Activated gamma-delta T cell treated with Interleukin-2 at 50 U/mL for 16 hours (primary cell): ENCODE data around the gene MCCC1.

Experiments
- DNase-seq: peaks from one replicate; pipeline ENCODE4 v3.0.0-alpha.2; 2020

MCCC1 gene

GRCh38 chr3:182979674-182980191 is 119.6 kb downstream of the MCCC1 start:
- DNase-seq, result peak; percentile 9

GRCh38 chr3:182979103-182979673 is 120.1 kb downstream of the MCCC1 start:
- no peak for DNase-seq

DNA sequence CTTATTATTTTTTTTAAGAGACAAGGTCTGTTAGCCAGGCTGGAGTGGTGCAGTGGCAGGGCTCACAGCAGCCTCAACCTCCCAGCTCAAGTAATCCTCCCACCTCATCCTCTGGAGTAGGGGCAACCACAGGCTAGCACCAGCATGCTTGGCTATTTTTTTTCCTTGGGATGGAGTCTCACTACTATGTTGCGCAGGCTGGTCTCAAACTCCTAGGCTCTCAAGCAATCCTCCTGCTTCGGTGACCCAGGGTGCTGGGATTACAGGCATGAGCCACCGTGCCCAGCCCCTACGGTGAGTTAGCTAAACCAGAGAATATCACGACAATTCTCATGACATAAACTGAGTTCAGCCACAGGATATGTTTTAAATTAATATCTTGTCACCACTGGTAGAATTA is 120.9 kb downstream of the MCCC1 start:
- DNase-seq, result no peak

DNA sequence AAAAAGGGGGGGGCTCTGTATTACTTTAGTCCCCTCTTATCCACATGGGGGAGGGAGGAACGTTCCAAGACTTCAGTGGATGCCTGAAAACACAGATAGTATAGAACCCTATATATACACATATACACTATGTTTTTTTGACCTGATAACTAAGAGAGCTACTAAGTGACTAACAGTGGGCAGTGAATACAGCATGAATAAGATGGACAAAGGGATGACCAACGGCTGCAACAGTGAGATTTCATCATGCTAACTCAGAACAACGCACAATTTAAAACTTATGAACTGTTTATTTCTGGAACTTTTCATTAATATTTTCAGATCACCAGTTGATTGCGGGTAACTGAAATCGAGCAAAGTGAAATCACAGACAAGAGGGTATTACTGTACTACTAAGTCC is 126.2 kb downstream of the MCCC1 start:
- DNase-seq, result no peak

DNA sequence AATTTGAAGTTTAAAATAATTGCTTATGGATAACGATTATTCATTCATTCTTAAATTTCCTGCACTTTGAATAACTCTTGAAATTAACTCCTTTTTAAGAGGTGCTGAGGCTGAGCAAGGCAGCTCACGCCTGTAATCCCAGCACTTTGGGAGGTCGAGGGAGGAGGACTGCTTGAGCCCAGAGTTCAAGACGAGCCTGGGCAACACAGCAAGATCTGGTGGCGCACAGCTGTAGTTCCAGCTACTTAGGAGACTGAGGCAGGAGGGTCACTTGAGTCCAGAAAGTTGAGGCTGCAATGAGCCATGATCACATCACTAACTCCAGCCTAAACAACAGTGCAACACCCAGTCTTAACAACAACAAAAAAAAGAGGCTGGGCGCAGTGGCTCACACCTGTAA is 126.9 kb downstream of the MCCC1 start:
- DNase-seq, result no peak

DNA sequence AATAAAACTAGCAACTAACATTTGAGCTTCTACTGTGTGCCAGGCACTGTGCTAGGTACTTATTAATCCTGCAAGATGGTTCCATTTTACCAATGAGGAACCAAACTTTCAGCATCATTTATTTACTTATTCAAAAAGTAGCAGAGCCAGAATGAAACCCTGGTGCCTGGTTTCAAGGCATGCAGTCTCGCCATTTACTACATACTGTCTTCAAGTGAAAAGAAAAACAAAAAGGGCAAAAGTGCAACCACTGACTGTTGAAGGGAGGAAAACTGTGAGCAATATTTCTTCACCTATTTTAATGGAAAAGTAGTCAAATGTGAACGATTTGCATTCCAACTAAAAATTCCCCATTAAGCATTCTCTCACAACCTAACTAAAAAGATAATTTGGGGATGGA is 127.7 kb downstream of the MCCC1 start:
- no peak for DNase-seq

GRCh38 chr3:182970811-182971418 is 128.4 kb downstream of the MCCC1 start:
- no peak for DNase-seq

DNA sequence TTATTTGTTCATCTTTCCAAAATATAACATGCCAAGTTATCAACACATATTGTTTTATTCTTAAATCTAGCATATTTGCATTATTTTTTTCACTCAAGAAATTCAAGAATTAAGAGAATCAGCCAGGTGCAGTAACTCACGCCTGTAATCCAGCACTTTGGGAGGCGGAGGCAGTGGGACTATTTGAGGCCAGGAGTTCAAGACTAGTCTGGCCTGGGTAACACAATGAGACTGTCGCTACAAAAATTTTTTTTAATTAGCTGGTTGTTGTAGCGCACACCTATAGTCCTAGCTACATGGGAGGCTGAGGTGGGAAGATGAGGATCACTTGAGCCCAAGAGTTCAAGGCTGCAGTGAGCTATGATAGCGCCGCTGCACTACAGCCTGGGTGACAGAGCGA is 129.4 kb downstream of the MCCC1 start:
- DNase-seq, result no peak

DNA sequence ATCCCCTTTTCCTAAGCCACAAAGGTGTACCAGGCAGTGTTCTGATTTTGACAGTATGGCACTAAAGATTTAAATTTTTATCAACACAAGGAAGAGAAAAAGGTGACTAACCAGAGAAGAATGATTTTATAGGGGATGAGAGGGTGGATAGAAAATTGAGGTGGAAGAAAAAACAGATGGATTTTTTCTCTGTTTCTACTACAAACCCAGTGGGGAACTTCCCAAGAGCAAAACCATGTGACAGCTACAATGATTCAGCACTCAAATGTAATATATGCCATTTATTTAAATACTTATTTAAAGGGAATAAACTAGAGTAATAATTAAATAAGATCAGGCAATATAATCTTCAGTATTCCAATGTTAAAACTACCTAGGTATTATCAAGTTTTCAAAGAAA is 130.0 kb downstream of the MCCC1 start:
- no peak for DNase-seq

DNA sequence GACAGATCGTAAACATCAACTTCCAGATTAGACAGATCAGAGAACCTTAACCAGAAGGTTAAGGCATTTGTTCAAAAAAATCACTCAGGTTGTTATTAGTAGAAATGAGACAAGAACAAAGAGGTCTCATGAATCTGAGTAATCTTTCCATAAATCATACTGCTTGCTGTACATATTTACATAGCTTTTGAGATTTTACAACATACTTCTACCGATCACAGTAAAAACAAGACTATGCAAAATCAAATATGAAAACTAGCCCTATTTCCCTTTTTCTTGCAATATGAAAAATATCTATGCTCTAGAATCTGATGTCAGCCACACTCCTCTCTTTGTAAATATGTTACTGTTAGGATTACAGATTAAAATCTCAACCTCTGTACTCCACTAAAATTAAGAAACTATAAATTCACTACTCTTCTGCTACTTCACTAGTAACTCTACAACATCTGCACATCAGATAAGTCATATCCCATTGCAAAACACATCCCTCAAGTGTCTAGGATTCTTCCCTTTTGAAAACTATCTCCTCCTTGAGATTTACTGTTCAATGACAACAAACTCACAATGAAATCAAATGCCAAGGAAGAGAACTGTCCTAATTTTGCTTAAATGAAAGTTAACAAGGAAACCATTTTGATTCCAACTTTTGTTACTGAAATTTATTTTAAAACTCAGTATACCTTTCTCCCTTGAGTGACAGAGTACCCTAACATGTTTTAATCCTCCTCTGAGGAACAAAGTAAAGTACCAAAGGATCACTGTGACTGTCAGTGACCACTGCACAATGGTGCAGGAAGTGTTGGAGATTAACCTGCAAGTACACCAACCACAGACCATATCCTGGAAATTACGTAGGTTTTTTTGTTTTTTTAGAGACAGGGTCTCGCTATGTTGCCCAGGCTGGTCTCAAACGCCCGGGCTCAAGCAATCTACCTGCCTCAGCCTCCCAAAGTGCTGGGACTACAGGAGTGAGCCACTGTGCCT is 131.8 kb downstream of the MCCC1 start:
- DNase-seq, result no peak

GRCh38 chr3:182965861-182966366 is 133.4 kb downstream of the MCCC1 start:
- no peak for DNase-seq
